HepG2 (cell line): ENCODE results near the gene DYNC1I2. TPM values are rescaled to one million over a fixed set of nuclear protein-coding genes. Genes with fewer than 3 reads are reported as not detected.

Experiments
- ATAC-seq: fragments of 200-7000 bp; cut with Tn5 transposase; 3 replicates; pipeline ENCODE4 v1.9.1; 2020; ENCODE audit warnings: mild to moderate bottlenecking, moderate library complexity
- BruUV-seq: library from RNA; stranded (reverse); fragments of 400-500 nt; replicated peaks from 2 replicates; lab custom pipeline; 2021; lab: Mats Ljungman, UMichigan
- CTCF ChIA-PET: fragments of 300-600 bp; formaldehyde crosslinking; extraction: SDS; loops from one replicate; lab custom pipeline; 2021; ENCODE audit warnings: low total read pairs, inconsistent platforms, low intra/inter-chr PET ratio; lab: Yijun Ruan, JAX
- POLR2A ChIA-PET: fragments of 350-600 bp; sonication (Branson Sonifier 250); formaldehyde crosslinking; loops from one replicate; lab custom pipeline; 2020; ENCODE audit warnings: antibody characterized with exemption, inconsistent platforms; lab: Yijun Ruan, JAX
- DNase-seq: peaks from one replicate; pipeline ENCODE4 v3.0.0-alpha.2; 2015; ENCODE audit warnings: low spot score
- FAIRE-seq: peaks from 3 replicates; lab custom pipeline; 2011; peaks lifted over from hg19 to GRCh38; lab: Jason Lieb, UNC
- H2AFZ ChIP-seq: one replicate; pipeline ENCODE4 v1.6.1; 2011; ENCODE audit warnings: low read length, inconsistent platforms
- H3K27ac ChIP-seq: fragments of 300-600 bp; 3 replicates; pipeline ENCODE4 v1.8.0; 2011; ENCODE audit warnings: mixed run types, mild to moderate bottlenecking, mixed read lengths, low read length, inconsistent platforms; ENCODE audit not compliant: insufficient read depth; ENCODE audit errors: extremely low read length
- H3K27me3 ChIP-seq, 2 experiments: fragments of 200-600 bp in 1 of 2; 2 replicates in 1 of 2; 3 replicates in 1 of 2; pipeline versions ENCODE4 v1.6.0 to v1.8.0; 2011; ENCODE audit warnings: low read length in 2 of 2, mild to moderate bottlenecking in 2 of 2, moderate library complexity in 2 of 2, inconsistent platforms in 1 of 2; ENCODE audit not compliant: insufficient read depth in 2 of 2, control insufficient read depth in 1 of 2
- H3K36me3 ChIP-seq, 2 experiments: fragments of 200-600 bp in 1 of 2; replicated peaks in 1 of 2; 2 replicates in 1 of 2; 3 replicates in 1 of 2; pipeline versions ENCODE4 v1.5.1 to v1.8.0; 2011; ENCODE audit warnings: low read length in 2 of 2, inconsistent platforms in 1 of 2; ENCODE audit not compliant: insufficient read depth in 2 of 2, control insufficient read depth in 1 of 2
- H3K4me1 ChIP-seq: 2 replicates; pipeline ENCODE4 v1.5.1; 2012; ENCODE audit warnings: low read length, inconsistent platforms; ENCODE audit not compliant: insufficient read depth
- H3K4me2 ChIP-seq: 2 replicates; pipeline ENCODE4 v1.6.0; 2011; ENCODE audit warnings: low read depth, low read length, inconsistent platforms
- H3K4me3 ChIP-seq, 3 experiments: fragments of 200-600 bp in 1 of 3; sonication (generic), shearing (Covaris generic) in 1 of 3; replicated peaks in 1 of 3; 2 replicates each; pipeline ENCODE4 v1.5.1; 2011 to 2016; ENCODE audit warnings: low read length in 3 of 3, inconsistent platforms in 2 of 3, low read depth in 2 of 3, mild to moderate bottlenecking in 2 of 3, control low read depth in 1 of 3, mixed read lengths in 1 of 3; ENCODE audit not compliant: insufficient read depth in 1 of 3
- H3K79me2 ChIP-seq: one replicate; pipeline ENCODE4 v1.6.1; 2011; ENCODE audit warnings: low read length, inconsistent platforms; ENCODE audit not compliant: insufficient read depth
- H3K9ac ChIP-seq: 2 replicates; pipeline ENCODE4 v1.6.0; 2011; ENCODE audit warnings: mild to moderate bottlenecking, low read depth, low read length, inconsistent platforms; ENCODE audit not compliant: insufficient read depth
- H3K9me3 ChIP-seq: 2 replicates; pipeline ENCODE4 v1.5.1; 2012; ENCODE audit warnings: mild to moderate bottlenecking, low read length
- H4K20me1 ChIP-seq: 2 replicates; pipeline ENCODE4 v1.6.0; 2011; ENCODE audit warnings: inconsistent platforms, mild to moderate bottlenecking, low read length, moderate library complexity; ENCODE audit not compliant: insufficient read depth
- ARNTL ChIP-seq: sonication (generic); formaldehyde crosslinking; IDR thresholded peaks from 2 replicates; pipeline ENCODE4 v1.4.0; 2020; ENCODE audit warnings: mild to moderate bottlenecking, missing genetic modification reagents
- ZFP36 ChIP-seq: fragments of 150-350 bp; IDR thresholded peaks from 2 replicates; pipeline ENCODE4 v1.6.1; 2018; ENCODE audit warnings: borderline replicate concordance, low read length, low read depth; ENCODE audit not compliant: partially characterized antibody
- ZNF253 ChIP-seq: sonication (generic); formaldehyde crosslinking; IDR thresholded peaks from 2 replicates; pipeline ENCODE4 v1.8.0; 2022; ENCODE audit warnings: mild to moderate bottlenecking, missing genetic modification reagents, borderline replicate concordance
- ZNF768 ChIP-seq: sonication (generic); formaldehyde crosslinking; IDR thresholded peaks from 2 replicates; pipeline ENCODE4 v1.4.0; 2020; ENCODE audit warnings: missing genetic modification reagents
- WGBS: methylation state at CpG from one replicate; pipeline ENCODE4 v1.1.6; 2017; ENCODE audit warnings: low lambda C conversion rate; 5-methylcytosine and 5-hydroxymethylcytosine counted together
- in situ Hi-C: cut with HindIII; loops from 2 replicates; pipeline ENCODE4 v1.10.0; 2017; ENCODE audit warnings: low pct_unique_long_range_greater_than_20kb; ENCODE audit not compliant: extremely low pct_ligation_motif_present
- intact Hi-C: fragments of 100-400 bp; cut with micrococcal nuclease; formaldehyde crosslinking; loops from one replicate; pipeline ENCODE4 v1.10.0; 2022; ENCODE audit not compliant: unreplicated experiment
- polyA plus RNA-seq, 8 experiments: library from polyadenylated mRNA; depleted of rRNA in 3 of 8; stranded (reverse) in 7 of 8; unstranded in 1 of 8; fragments of >200 nt; fragmentation: Illumina TruSeq in 4 of 8; extraction: Trizol in 4 of 8; gene quantifications; 2 replicates each; pipeline versions ENCODE4 v1.2.1 to v1.2.3, GENCODE V29; 2011 to 2016; ENCODE audit warnings: low read depth in 4 of 8, missing spikeins in 1 of 8, mixed read lengths in 1 of 8; ENCODE audit not compliant: insufficient read depth in 1 of 8
- total RNA-seq, 5 experiments: library from RNA; depleted of rRNA; stranded (reverse); fragments of >200 nt; fragmentation: Illumina TruSeq; extraction: Trizol; gene quantifications; 2 replicates each; pipeline ENCODE4 v1.2.3, GENCODE V29; 2016; ENCODE audit warnings: low read depth in 1 of 5

The DYNC1I2 gene
- total and polyA plus RNA-seq, 2 of the 13 experiments (the other 11 are each of a cell fraction or from before 2014, with no cell fraction given): 84.0 to 99.8 TPM

DNA sequence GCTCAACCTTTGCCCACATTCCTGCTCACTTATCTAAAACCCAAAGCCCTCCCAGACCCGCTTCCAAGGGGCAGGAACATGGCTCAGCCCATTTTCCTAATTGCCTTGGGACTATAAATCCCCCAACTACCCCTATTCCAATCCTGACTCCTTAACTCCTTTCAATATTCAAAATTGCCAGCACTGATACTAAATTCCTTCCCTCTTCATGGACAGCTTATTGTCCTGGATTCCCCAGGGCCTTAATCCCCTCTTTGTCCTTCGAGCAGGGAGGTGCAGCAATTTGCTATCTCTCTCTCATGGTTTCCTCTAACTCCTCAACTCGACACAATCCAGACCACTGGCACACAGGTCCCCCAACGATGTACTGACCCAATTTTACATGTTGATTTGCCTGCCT lies 107.6 kb downstream of the DYNC1I2 start:
- intact Hi-C loops: no loop called here
- no peak for DNase-seq
- Histone ChIP-seq H3K9ac (no peak overlapping the region), H2AFZ (no peak overlapping the region), H3K9me3 (no peaks in the 10 kb centered on the region), H3K27ac (no peak overlapping the region), H4K20me1 (no peaks in the 10 kb centered on the region), H3K36me3 (no peaks in the 10 kb centered on the region; a peak in 1 of 5 replicates), H3K4me2 (no peak overlapping the region), H3K4me3 (no peak overlapping the region), H3K27me3 (no peaks in the 10 kb centered on the region), H3K4me1 (peaks cover 49% of the 10 kb centered on the region), H3K79me2 (no peaks in the 10 kb centered on the region)
- 69% methylated on average over 4 of the region's 4 CpGs for WGBS
- ChIA-PET CTCF (interaction anchor here (0.7 kb wide), 1 partner anchor 13 kb away, joined by 3 read pairs; no protein-coding TSS in a partner anchor), POLR2A (no interaction called here)
- no TSS peak for BruUV-seq
- in situ Hi-C loops: loop anchor here (10.0 kb wide), 1 partner anchor 310 kb away; the partner anchor contains the start of gene DLX2
- TF ChIP-seq ZNF253 (no peak), ARNTL (CRISPR knock-in tag) (0 out of 2 replicates have a peak, but pooled peaks have one; percentile 37), ZFP36 (no peak), ZNF768 (CRISPR knock-in tag) (no peak)
- ATAC-seq: no peak
- FAIRE-seq: no peak

Other genes starting within 250 kb of the DYNC1I2 start
- 0.34 and 0.42 TPM in 2 replicates for gene CYBRD1, start 165.0 kb upstream of the DYNC1I2 start, total RNA-seq (2016; rRNA removed; fragmentation: Illumina TruSeq; extraction: Trizol)
- gene CYBRD1, start 165.0 kb upstream of the DYNC1I2 start, polyA plus RNA-seq (2011; rRNA removed): 0.13 and 0.51 TPM in 2 replicates
- 8.1 and 13.4 TPM in 2 replicates for gene SLC25A12, start 206.8 kb downstream of the DYNC1I2 start, total RNA-seq (2016; rRNA removed; fragmentation: Illumina TruSeq; extraction: Trizol)
- 14.0 and 15.9 TPM in 2 replicates for gene SLC25A12, start 206.8 kb downstream of the DYNC1I2 start, polyA plus RNA-seq (2011; rRNA removed)
- 119 and 195 TPM in 2 replicates for gene HAT1, start 235.0 kb downstream of the DYNC1I2 start, total RNA-seq (2016; rRNA removed; fragmentation: Illumina TruSeq; extraction: Trizol)
- 27.9 and 45.4 TPM in 2 replicates for gene HAT1, start 235.0 kb downstream of the DYNC1I2 start, polyA plus RNA-seq (2011; rRNA removed)